Activated CD4-positive, alpha-beta T cell treated with anti-CD3 and anti-CD28 coated beads, Interleukin-10, Interleukin-2, amounts not matched to agents 100 ng/mL and 50 ng/mL, durations not matched to agents 16 hours and 8 hours (primary cell): ENCODE measurements around the gene PSD.

Experiments used
- DNase-seq: peaks from one replicate; pipeline ENCODE4 v3.0.0-alpha.2; 2020

PSD gene

DNA sequence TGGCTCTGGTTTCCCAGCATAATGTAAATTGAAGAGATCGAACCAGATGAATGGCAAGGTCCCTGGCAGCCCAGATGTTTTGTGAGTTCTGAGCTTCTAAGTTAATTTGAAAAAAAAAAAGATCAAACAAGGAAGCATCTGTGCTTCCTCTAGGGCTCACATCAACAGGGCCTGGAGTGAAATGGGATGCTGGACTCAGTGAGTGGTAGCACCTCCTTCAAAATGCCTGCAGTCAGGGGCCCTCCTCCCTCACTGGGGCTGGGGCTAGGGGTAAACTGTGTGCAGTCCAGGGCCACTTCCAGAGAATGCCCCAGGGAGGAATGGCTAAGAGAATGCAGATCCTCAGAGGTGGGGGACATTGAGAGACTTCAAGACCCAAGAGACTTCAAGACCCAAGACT lies 19.8 kb upstream of the PSD start:
- no peak for DNase-seq

DNA sequence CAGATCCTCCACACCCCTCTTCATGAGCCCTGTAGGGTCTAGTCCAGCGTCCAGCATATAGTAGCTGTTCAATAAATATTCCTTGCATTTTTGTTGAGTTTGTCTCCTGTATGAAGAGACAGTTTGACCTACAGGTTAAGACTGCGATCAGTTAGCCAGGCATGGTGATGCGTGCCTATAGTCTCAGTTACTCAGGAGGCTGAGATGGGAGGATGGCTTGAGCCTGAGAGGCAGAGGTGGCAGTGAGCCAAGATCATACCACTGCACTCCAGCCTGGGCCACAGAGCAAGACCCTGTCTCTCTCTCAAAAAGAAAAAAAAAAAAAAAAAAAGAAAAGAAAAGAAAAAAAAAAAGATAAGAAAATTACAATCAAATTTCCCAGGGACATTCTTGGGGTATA lies 18.9 kb upstream of the PSD start:
- no peak for DNase-seq

DNA sequence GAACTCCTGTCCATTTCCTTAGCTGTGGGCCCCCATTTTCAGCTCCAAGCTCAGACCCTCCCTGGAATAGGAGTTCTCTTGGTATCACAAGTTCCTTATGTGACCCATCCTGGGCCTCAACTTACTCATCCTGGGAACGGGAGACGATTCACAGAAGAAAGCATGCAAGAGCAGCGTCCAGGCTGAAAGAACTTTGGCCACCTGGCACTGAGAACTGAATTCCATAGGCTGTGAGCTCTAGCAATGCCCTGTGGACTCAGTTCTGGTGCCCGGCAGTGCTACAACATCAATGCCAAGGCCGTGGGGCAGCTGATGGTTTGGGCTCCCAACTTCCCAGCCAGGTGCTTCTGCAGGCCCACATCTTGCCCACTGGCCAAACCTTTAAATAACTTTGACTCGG lies 17.7 kb upstream of the PSD start:
- no peak for DNase-seq

DNA sequence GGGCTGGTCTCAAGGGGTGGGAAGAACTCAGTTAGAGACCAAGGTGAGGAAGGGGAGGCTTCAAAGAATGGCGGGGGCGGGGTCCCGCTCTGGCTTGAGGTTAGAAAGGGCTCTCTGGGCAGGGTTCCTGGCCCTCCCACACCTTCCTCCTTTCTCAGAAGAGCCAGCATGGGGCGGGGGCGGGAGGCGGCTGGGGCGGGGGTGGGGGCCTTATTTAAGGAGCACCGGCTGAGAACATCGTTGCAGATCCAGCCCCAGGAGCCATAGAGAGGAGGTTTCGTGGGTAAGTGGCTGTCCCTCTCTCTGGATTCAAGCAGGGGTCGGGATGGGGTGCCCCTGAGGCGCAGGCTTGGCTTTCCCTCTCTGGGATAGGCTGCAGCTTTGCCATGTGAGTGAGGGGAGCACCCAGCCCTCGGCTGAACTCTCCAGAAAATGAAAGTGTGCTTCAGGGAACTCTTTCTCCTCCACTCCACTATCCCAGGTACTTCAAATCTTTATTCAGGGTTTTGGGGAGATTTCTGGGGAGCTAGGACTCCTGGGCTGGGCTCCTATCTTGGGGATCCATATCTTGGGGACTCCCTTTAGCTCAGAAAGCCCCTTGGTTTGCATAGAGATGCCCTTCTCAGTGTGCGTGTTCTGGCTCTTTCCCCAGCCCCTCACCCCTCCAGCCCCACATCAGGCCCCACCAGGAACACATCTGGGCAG lies 17.1 kb upstream of the PSD start:
- peak; percentile 82 for DNase-seq

DNA sequence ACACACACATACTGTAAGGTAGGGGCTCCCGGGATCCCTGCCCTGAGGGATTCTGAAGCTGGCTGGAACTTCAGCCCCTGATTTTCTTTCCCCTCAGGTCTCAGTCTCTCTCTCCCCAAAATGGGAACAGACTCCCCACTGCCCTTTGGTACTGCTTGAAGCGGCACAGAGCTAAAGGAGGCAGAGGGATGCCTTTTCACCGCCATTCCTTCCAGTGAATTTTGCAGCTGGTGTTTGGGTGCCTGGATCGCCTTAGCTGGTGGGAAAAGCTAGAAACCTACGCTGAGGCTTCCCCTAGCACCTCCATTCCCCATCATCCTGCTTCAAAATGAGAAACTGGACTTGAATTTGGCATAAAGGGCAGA lies 16.5 kb upstream of the PSD start:
- DNase-seq = no peak

DNA sequence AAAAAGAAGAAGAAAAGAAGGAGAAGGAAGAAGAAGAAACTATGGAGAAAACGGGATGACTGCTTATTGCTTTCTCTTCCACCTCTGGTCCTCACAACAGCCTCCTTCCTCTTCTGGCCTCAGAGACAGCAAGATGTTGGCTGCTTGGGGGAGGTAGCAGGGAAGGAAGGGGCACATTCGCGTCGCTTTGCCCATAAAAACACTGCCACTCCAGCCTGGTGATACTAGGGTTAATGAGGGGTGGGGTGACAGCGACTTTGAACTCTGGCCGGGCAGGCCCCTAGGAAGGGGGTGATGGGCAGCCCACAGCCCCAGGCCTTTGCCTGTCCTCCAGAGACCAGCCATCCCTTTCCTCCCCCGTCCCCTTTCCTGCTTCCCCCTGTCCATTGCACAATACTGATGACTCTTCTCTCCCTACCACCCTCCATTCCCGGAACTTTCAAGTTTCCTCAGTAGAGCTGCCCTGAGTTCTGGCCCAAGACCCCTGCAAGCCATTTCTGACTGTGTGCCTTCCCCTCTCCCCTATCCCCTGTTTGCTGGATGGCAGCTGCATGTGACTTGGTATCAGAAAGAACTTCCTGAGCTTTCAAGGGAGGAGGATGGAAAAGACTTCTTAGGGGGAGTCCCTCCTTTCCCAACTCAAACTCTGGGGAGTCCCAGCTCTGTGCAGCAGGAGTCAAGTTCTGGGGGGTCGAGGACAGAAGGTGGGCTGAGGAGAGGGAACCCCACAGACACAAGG lies 16.0 kb upstream of the PSD start:
- no peak for DNase-seq

DNA sequence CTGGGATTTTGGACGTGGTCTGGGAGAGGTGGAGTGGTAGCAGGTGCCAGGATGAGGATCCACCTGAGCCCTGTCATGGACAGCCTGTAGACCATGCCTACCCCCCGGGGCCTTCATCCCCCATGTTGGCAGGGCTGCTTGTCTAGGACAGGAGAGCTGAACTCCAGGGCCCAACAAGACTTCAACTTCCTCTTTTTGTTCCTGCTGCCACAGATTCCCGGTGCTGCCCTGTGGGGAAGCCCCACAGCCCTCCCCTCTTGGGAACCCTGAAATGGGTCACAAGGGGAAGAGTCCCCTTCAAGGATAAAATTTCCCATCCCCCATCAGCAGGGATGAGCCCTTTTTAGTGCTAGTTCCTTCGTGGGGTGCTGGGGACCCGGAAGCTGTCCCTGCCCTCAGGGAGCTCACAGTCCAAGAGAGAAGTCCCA lies 15.0 kb upstream of the PSD start:
- no peak for DNase-seq

DNA sequence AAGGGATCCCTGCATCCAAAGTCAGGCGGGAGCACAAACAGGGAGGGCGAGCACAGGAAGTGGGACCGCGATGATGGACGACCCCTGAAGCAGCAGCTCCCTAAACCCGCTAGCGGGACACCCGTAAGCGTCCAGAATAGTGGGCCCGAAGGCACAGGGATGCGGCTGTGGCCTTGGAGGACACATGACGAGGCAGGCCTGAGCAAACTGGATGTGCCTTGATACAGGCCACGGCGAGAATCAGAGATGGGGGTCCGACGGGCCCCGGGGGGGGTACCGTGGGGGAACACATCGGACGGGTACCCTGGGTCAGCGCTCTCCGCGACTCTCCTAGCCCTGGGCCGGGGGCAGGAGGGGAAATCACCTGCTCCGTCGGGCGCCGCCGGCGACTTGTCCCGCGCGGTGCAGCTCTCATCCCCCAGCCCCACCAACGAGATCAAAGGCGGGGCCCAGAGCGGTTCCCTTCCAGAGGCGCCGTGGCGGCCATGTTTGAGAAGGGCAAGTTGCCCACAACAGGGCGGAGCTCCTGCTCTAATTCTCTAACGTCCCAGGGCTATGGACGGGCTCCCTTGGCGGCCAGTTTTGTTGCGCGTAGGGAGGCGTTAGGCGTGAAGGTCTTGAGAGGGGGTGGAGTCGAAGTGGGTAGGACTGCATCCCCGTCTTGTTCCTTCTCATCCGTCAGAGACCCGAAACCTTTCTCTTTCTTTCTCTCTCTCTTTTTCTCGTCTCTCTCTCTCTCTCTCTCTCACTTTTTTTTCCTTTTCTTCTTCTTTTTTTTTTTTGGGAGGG lies 13.8 kb upstream of the PSD start, which contains the start of gene CUEDC2:
Gene CUEDC2, minus strand, starts transcription at position 413 of the 789 bp plus-strand sequence. CDS start 7,386 bp downstream, outside the sequence.
- peak; percentile 98 for DNase-seq

DNA sequence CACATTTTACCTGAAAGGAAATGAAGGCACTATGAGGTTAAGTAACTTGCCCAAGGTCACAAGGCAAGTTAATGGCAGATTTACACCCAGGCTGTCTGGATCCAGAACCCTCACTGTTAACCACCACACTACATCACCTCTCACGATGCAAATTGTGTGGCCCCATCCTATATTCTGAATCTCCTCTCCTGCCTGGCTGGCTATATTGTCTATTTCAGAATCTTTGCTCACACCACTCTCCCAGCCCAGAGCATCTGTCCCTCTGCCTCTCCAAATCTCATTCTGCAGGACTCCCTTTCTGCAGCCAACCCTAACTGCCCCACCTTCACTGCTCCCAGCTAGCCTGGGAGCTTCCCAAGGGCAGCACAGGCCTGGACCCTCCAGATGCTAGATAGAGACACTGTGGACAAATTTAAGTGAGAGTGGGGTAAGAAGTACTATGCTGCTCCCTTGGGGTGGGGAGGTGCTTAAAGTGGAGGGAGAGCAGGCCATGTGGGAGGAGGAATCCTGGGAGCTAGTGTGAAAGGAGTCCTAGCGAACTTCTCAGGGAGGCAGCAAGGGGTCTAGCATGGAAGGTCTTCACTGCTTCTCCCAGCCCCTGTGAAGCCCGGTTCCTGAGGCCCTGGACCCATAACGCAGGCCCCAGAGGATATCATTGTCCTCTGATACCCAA lies 13.0 kb upstream of the PSD start:
- no peak for DNase-seq

DNA sequence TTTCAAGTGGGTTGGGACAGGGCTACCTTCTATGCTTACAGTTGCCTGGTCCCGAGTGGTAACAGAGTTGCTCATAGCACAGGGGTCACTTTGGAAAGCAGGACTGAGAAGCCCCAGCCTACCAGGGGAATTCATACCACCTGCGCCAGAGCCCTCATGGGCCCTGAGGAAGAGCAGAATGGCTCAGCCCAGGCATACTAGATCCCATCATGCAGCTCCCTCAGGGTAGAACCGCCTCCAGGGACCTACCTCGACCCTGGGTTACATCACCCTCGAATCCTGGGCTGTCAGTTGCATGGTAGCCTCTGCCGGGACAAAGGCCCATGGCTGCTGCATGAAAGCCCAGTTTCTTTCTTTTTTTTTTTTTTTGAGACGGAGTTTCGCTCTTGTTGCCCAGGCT lies 10.9 kb upstream of the PSD start:
- DNase-seq = no peak

DNA sequence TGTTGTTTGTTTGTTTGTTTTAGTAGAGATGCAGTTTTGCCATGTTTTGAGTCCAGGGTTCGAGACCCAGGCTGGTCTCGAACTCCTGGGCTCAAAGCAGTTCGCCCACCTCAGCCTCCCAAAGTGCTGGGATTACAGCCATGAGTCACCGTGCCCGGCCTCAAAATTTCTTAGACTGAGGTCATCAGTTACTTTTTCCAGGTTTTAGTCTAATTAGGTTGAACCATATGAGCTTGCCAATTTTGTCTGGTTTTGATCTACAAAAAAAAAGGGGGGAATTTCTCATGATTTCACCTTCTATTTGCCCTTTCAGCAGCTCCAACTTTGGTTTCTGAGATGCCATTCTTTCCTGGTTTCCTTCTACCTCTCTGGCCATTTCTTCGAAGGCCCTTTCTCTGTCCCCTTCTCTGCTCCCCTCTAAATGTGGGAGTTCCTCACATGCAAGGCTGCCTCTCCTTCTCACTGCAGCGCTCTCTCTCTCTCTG lies 8.3 kb upstream of the PSD start:
- DNase-seq = no peak

DNA sequence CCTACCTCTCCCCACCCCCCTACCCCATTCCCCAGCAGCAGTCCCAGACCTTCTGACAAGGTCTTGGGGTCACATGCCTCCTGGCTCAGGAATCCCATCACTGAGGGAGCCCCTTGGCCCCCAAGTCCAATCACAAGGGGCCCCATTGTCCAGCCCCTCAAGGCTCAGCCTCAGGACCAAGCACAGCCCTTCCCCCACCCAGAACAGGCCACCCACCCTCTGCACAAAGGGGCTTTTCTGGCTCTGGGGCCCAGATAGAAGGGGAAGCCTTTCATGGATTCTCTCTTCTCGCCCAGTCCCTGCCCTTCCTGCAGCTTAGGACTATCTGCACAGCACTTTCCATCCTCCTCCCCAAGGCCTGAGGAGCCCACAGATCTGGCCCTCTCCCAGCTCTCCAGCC lies 6.9 kb upstream of the PSD start:
- DNase-seq = no peak

DNA sequence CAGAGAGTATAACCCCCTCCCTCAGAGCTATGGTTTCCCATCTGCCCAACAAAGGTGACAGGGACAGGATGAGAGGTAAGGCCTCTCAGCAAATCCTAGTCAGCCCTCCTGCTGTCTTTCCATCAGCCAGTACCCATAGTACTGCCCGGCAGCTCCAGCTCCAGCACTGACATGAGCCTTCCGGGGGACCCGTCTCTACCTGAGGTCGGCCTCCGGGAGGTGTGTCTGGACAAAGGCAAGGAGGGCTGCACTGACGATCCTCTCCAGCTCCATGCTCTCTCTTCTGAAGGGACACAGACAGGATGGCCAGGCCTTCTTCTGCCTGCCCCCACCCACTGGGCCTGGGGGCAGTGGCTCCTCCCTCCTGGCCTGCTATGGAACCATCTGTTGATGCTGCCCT lies 6.3 kb upstream of the PSD start:
- no peak for DNase-seq

DNA sequence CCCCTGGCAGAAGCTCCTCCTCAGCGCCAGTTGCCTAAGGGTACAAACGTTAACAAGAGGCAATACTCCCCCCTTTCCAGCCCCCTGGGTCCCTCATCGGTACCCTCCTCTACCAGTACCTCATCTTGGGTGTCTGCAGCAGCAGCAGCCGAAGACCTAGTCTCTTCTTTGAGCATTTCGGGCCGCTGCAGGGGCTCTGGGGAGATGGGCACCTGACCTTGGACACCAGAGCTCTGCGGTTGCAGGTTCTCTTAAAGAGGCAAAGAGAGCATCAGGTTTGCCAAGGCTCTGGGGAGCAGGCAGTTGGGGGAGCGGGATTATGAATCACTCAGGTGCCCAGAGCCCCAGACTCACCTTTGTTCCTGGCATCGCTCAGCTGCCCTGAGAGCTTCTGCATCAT lies 5.6 kb upstream of the PSD start:
- no peak for DNase-seq

DNA sequence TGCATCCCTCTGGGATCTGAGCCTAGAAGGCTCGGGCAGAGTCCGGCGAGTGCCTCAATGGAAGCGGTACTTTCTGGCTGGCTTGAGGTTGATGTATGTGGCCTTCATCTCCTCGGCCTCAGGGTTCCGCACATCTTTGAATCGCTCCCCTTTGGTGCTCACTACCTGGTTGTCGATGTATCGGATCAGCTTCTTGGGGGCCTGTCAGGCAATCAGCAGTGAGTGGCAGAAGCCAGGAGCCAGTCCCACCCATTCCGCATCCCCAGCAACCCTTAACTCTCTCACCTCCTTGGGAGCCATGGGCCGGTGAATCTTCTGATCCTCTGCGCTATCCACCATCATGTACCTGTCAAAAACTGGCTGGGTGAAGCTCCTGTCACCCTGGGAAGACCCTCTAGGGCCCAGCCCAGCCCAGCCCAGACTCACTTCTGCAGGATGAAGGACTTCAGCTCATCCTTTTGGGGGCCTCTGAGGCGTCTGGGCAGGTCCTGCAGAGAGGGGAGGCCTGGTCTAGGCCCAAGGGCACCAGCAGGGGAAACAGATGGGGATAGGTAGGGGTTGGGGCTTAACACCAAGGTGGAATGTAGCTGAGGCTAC lies 4.9 kb upstream of the PSD start:
- no peak for DNase-seq

DNA sequence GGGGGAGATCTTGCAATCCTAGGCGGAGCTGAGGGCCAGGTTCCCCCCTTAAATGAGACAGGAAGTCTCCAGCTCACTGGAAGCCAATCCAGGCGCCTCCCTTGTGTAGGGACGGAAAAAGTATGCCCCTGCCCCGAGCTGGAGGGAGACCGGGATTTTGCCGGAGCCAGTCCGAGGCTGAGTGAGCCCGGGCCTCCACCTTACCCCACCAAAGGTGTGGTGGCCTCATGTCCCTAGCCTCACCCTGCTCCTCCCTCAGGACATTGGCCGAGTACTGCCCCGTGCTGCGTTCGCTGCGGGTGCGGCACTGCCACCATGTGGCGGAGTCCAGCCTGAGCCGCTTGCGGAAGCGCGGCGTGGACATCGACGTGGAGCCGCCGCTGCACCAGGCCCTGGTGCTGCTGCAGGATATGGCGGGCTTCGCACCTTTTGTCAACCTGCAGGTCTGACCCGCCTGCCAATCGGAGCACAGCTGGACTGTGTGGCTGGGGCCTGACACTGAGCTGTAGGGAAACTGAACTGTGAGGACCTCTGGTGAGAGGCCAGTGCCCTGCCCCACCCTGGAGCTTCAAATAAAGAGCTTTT lies 4.1 kb upstream of the PSD start:
- DNase-seq = peak; percentile 73

DNA sequence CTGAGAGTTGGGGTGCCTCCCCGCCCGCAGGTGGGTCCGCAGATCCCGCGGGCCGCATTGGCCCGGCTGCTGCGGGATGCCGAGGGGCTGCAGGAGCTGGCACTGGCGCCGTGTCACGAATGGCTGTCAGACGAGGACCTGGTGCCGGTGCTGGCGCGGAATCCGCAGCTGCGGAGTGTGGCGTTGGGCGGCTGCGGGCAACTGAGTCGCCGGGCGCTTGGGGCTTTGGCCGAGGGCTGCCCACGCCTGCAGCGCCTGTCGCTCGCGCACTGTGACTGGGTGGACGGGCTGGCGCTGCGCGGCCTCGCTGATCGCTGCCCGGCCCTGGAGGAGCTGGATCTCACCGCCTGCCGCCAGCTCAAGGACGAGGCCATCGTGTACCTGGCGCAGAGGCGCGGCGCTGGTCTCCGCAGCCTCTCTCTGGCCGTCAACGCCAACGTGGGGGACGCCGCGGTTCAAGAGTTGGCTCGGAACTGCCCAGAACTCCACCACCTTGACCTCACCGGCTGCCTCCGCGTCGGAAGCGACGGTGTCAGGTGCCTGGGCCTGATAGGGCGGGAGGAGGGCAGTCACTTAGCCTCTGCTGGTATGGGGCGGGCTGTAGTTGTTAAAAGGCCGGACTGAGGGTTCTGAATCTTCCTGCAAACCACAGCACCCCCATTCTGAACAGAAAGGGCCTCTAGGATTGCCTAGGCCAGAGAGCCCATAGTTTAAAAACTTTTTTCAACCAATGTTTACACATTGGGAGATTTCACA lies 3.4 kb upstream of the PSD start:
- no peak for DNase-seq

DNA sequence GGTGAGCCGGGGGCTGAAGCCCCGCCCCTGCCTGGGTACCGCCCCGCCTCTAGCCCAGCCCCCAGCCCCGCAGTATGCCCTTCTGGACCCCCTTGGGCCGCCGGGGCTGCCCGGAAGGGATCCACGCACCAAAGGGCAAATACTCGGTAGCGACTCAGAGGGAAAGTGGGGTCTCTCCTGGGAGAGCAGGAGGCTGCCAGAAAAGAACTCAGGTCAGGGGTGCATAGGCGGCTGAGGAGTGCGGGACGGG lies 2.8 kb upstream of the PSD start:
- no peak for DNase-seq

DNA sequence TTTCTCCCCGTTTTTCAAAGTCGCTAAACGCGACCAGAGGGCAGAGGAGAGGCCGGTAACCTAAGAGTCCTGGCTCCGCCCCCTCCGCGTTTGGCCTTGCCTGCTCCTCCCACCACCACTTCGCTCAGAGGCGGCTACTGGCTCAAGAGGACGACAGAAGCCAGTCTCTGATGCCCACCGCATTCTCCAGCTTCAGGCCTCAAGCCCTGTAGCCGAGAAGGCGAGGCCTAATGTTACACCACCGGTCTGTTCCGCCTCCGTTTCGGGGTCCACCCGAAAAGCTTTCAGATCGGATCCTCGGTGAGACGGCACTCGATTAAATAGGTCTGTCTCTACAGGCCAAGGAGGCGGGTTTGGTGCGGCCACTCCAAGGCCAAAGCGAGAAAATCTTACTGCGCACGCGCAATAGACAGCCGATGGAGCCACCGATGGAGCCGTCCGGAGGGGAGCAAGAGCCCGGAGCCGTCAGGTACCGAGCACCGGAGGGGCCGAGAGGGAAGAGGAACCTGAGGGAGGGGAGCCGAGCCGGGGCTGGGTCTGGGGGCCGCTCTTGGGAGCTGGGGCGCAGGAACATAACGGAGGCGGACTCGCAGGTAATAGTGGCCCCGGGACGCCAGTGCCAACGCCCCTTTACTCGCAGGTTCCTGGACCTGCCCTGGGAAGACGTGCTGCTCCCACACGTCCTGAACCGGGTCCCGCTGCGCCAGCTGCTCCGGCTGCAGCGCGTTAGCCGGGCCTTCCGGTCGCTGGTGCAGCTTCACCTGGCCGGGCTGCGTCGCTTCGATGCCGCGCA lies 2.3 kb upstream of the PSD start, which contains the start of gene FBXL15:
Gene FBXL15, plus strand, starts transcription at position 123 of the 793 bp plus-strand sequence. Its CDS starts 294 bp downstream, at position 417.
- DNase-seq = peak; percentile 97

DNA sequence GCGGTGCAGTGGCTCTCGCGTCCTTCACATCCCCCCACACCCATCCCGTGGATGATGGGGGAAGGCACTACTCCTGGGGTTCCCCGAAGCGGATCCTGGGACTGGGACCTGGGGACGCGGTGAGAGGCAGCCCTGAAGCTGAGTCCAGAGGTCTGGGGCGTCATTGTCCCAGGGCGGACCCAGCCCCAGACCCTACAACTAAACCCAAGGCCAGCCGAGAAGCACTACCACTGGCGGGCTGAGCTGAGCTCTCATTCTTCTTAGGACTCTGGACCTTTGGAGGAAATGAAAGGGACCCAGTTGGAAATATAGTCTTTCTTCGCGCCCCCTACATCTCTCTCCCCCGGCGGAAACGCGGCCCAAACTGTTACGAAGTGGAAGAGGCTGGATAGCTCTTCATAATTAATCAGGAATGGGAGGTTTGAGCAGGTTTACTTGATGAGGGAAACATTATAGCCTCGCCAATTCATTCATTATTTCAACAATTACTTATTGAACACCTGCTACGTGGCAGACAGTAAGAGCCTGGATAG lies 1.7 kb upstream of the PSD start:
- DNase-seq = no peak
